Measurements from ENCODE around the gene HNRNPUL1. TPM values are rescaled to one million over a fixed set of nuclear protein-coding genes. Genes with fewer than 3 reads are reported as not detected.

The HNRNPUL1 gene
- total RNA-seq, 2 experiments from 2014 or later = 194 to 360 TPM

- no peaks in the 10 kb centered on the region for H3K9me3 ChIP-seq (ENCODE audit: low read length)
- peaks cover 80% of the 10 kb centered on the region for H3K36me3 ChIP-seq (ENCODE audit: insufficient read depth, low read length)
- DNase-seq (ENCODE audit: low spot score) = no peak
- no peak overlapping the region for H3K4me2 ChIP-seq (ENCODE audit: low read length)
- no peaks in the 10 kb centered on the region for H3K79me2 ChIP-seq (ENCODE audit: insufficient read depth, low read depth, low read length)
- intact Hi-C loops (cut with micrococcal nuclease; ENCODE audit: unreplicated experiment) = no loop called here
- ChIA-PET POLR2A (no interaction called here), CTCF (ENCODE audit: unreplicated experiment) (no interaction called here)
- H3K4me3 ChIP-seq (ENCODE audit: low read depth, low read length, poor library complexity, severe bottlenecking) = no peak overlapping the region
- no peak overlapping the region for H2AFZ ChIP-seq (ENCODE audit: low read length)
- no peak for TF ChIP-seq EZH2phosphoT487 (IDR thresholded peaks at IDR 0.05; ENCODE audit: borderline replicate concordance, low read depth, low read length)
- TF ChIP-seq CTCF (conservative IDR thresholded peaks at IDR 0.05; ENCODE audit: low read length) = no peak
- H3K4me1 ChIP-seq (ENCODE audit: insufficient read depth, low read length, poor library complexity, severe bottlenecking) = peaks cover 25% of the 10 kb centered on the region
- no peaks in the 10 kb centered on the region for H4K20me1 ChIP-seq (ENCODE audit: insufficient read depth, low read length)
- H3K27ac ChIP-seq (ENCODE audit: low read depth, low read length, poor library complexity, severe bottlenecking) = no peak overlapping the region
- H3K9me2 ChIP-seq (ENCODE audit: insufficient read depth, low read length) = no peaks in the 10 kb centered on the region
- no TSS peak for BruUV-seq (replicated peaks)
Measured at GRCh38 chr19:41332000-41332399, 67.8 kb downstream of the HNRNPUL1 start.

GRCh38 chr19:41332468-41332867 is 68.3 kb downstream of the HNRNPUL1 start:
- BruUV-seq (replicated peaks) = no TSS peak
- CTCF ChIA-PET (ENCODE audit: unreplicated experiment) = no interaction called here
- no peak overlapping the region for H3K4me2 ChIP-seq (ENCODE audit: low read length)
- TF ChIP-seq CTCF (conservative IDR thresholded peaks at IDR 0.05; ENCODE audit: low read length) (no peak), EZH2phosphoT487 (IDR thresholded peaks at IDR 0.05; ENCODE audit: borderline replicate concordance, low read depth, low read length) (no peak)
- H2AFZ ChIP-seq (ENCODE audit: low read length) = no peak overlapping the region
- peaks cover 20% of the 10 kb centered on the region for H3K4me1 ChIP-seq (ENCODE audit: insufficient read depth, low read length, poor library complexity, severe bottlenecking)
- H4K20me1 ChIP-seq (ENCODE audit: insufficient read depth, low read length) = no peaks in the 10 kb centered on the region
- H3K9me3 ChIP-seq (ENCODE audit: low read length) = no peaks in the 10 kb centered on the region
- H3K4me3 ChIP-seq (ENCODE audit: low read depth, low read length, poor library complexity, severe bottlenecking) = no peak overlapping the region
- POLR2A ChIA-PET = interaction anchor here (0.7 kb wide), 1 partner anchor 32 kb away, joined by 3 read pairs; no protein-coding TSS in a partner anchor
- no peaks in the 10 kb centered on the region for H3K79me2 ChIP-seq (ENCODE audit: insufficient read depth, low read depth, low read length)
- H3K9me2 ChIP-seq (ENCODE audit: insufficient read depth, low read length) = no peaks in the 10 kb centered on the region
- H3K27ac ChIP-seq (ENCODE audit: low read depth, low read length, poor library complexity, severe bottlenecking) = no peak overlapping the region
- DNase-seq (ENCODE audit: low spot score) = no peak
- peaks cover 82% of the 10 kb centered on the region for H3K36me3 ChIP-seq (ENCODE audit: insufficient read depth, low read length)
- intact Hi-C loops (cut with micrococcal nuclease; ENCODE audit: unreplicated experiment) = no loop called here

- H3K9me3 ChIP-seq (ENCODE audit: low read length) = no peaks in the 10 kb centered on the region
- CTCF ChIA-PET (ENCODE audit: unreplicated experiment) = no interaction called here
- POLR2A ChIA-PET = interaction anchor here (0.9 kb wide), 1 partner anchor 14 kb away, joined by 4 read pairs; no protein-coding TSS in a partner anchor
- no peaks in the 10 kb centered on the region for H3K9me2 ChIP-seq (ENCODE audit: insufficient read depth, low read length)
- no peaks in the 10 kb centered on the region for H3K4me1 ChIP-seq (ENCODE audit: insufficient read depth, low read length, poor library complexity, severe bottlenecking)
- H3K36me3 ChIP-seq (ENCODE audit: insufficient read depth, low read length) = peaks cover 89% of the 10 kb centered on the region
- intact Hi-C loops (cut with micrococcal nuclease; ENCODE audit: unreplicated experiment) = no loop called here
- H2AFZ ChIP-seq (ENCODE audit: low read length) = no peak overlapping the region
- H3K4me2 ChIP-seq (ENCODE audit: low read length) = no peak overlapping the region
- no peak for DNase-seq (ENCODE audit: low spot score)
- BruUV-seq (replicated peaks) = no TSS peak
- no peak overlapping the region for H3K4me3 ChIP-seq (ENCODE audit: low read depth, low read length, poor library complexity, severe bottlenecking)
- H4K20me1 ChIP-seq (ENCODE audit: insufficient read depth, low read length) = no peaks in the 10 kb centered on the region
- no peak for TF ChIP-seq EZH2phosphoT487 (IDR thresholded peaks at IDR 0.05; ENCODE audit: borderline replicate concordance, low read depth, low read length)
- H3K27ac ChIP-seq (ENCODE audit: low read depth, low read length, poor library complexity, severe bottlenecking) = no peak overlapping the region
- H3K79me2 ChIP-seq (ENCODE audit: insufficient read depth, low read depth, low read length) = no peaks in the 10 kb centered on the region
Measured at GRCh38 chr19:41334793-41335192, 70.6 kb downstream of the HNRNPUL1 start.

All from OCI-LY7 (cell line).